Measurements from ENCODE around the gene FHL5.
"Not testable (repeated sequence)": the region's sequence is repeated elsewhere in the genome, so short reads cannot be mapped to it uniquely, and the experiment has no call there.

Gene FHL5

DNA sequence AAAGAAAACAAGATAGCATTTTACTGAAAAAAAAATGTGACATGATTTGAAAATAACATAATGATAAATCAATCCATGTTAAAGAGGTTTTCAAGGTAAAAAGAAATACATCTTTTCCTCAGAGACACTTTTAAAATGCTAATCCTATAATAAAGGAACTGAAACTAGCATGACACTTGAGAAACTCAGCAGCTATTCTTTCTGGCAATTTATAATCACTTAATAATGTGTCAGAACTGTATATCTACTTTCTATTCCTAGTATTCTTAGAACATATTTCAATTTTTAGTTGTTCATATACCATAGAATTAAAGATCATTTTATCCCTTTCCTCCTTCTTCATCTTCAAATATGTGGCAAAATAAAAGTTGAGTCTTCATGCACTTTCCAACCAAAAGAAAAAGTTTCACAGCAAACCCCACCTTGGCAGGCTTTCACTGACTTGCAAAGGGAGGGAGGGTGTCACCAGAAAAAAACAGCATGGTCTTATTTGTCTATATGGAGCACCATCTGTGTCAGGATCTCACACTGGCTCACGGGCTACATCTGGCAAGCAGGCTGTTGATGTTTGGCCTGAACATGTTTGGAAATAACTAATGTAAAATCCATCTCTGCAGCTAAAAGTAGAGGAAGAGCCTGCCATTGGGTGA is 48.5 kb downstream of the FHL5 start:
- DNase-seq, result no peak

DNA sequence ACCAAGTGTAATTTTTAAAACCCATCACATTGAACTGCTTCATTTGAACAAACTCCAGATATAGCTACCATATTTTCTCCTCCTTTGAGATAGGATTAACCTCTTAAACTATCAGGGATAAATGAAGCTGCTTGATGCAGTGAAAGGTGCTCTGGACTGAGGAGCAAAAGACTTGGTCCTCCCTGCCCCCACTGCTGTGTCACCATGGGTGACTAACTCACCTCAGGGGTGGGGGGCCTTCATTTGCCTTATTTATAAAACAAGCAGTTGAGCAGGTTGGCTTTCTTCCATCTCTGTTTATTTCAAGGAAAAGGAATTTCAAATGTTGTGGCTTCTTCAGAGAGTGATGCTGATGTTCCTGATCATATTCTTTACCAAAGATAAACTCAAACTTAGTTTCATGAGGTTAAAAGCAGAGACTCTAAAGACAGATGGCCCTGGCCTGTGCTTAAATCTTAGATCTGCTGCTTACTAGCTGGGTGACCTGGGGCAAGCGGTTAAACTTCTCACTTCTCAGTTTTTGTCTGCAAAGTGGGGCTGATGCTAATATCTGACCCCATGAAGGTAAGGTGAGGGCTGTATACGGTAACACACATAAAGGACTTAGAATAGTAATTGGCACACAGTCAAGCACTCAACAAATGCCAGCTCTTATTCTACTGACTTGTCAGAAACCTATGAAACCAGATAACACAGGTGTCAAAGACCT is 50.5 kb downstream of the FHL5 start:
- no peak for DNase-seq

DNA sequence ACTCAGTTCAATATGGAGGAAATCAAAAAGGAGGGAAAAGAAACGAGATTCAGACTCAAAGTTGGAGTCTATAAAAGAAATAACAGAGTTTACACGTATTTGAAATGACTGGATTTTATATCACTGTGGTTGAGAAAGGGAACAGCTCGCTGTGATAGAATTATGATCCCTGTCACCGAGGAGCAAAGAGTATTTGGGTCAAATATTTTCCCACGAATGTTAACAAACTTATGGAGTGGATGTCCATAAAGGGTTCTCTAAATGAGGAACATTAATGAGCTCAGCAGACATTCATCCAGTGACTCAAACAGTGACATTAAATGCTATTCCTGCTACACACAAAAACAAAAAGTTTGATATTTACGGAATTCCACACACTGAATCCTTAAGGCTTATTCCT is 57.9 kb downstream of the FHL5 start:
- no peak for DNase-seq

DNA sequence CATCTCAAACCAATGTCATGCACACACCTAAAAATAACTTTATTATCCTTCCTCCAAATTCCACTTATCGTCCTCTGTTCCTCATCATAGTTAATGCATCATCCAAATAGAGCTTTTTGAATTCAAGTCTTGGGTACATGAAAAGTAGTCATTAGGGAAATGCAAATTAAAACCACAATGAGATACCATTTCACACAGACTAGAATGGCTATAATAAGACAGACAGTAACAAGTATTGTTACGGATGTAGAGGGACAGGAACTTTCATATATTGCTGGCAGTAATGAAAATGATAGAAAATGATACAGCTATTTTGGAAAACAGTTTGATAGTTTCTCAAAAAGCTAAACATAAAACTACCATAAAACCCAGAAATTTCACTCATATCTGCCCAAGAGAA is 59.1 kb downstream of the FHL5 start:
- no peak for DNase-seq

DNA sequence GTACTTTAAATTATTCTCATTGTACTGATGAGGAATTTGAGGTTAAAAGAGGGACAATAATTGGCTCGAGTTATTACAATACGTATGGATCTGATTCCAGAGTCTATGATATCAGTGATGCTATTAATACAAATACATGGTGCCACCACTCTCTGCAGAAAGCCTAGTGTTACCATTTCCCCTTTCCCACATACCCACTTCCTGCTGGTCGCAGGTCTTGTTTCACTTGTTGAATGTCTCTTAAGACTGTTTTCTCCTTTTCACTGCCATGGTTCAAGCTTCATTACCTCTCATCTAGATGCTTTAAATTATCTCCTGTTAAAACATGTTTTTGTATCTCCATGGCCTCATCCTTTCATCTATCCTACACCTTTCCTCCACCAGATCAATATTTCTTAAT is 62.0 kb downstream of the FHL5 start:
- no peak for DNase-seq

DNA sequence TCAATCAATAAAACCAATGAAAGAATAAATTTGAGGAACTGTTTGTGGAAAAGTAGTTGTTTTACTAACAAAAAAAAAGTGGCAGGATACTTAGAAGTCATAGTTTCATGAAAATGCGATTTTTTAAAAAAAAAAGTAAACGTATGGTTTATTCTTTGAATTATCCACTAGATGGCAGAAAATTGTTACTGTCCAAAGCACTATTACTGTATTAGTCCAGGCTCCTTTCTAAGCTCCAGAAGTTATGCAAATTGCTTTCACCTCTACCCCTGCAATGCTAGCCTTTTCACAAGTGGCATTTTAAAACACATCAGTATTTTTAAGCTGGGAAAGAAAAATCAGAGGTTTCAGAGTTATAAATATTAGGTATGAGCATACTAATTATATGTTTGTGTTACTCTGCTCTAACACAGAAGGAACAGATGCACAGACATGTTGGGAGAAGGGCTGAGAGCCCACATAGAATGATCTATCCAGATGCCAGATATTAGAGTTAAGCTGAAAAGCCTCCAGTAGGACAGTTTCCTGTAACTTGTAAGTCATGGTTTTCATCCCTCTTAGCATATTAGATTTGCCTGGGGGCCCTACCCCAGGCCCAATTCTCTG is 63.9 kb downstream of the FHL5 start:
- peak; percentile 7 for DNase-seq

DNA sequence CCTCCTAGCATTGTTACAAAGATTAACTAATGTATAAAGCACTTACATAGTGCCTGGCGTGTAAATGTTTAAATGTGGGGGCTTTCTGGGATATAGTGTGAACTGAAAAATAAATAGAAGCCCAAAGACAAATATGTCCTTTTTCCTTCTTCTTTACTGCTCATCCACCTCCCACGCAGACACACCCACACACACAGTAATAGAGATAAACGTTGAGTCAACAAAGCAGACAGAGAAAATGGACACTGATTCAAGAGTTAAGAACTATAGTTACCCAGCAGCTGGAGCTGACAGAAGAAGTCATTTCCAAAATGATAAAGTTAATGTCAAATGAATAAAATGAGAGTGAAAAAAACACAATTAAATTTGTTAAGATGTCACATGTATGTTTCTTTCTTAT is 68.3 kb downstream of the FHL5 start:
- no peak for DNase-seq

DNA sequence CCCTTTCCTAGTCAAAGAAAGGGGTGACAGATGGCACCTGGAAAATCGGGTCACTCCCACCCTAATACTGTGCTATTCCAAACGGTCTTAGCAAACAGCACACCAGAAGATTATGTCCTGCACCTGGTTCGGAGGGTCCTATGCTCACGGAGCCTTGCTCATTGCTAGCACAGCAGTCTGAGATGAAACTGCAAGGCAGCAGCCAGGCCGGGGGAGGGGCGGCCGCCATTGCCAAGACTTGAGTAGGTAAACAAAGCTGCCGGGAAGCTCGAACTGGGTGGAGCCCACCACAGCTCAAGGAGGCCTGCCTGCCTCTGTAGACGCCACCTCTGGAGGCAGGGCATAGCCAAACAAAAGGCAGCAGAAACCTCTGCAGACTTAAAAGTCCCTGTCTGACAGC is 75.1 kb downstream of the FHL5 start:
- DNase-seq, result not testable (repeated sequence)

DNA sequence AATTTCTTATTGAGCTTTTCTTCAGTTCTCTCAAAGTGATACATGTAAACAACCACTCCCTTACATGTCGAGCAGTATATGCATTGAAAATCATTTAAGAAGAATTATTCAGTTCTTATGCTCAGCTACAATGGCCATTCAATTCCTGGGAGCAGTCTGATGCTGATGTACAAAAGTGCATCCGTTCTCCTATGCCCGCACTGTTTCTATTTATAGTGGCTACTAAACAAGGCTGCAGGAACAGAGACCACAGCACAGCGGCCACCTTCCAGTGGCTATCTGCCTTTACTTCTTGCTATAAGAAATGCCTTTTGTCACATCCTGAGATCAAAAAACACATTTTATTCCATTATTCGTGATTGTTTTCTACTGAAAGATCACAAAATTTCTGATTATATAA is 82.2 kb downstream of the FHL5 start:
- no peak for DNase-seq

DNA sequence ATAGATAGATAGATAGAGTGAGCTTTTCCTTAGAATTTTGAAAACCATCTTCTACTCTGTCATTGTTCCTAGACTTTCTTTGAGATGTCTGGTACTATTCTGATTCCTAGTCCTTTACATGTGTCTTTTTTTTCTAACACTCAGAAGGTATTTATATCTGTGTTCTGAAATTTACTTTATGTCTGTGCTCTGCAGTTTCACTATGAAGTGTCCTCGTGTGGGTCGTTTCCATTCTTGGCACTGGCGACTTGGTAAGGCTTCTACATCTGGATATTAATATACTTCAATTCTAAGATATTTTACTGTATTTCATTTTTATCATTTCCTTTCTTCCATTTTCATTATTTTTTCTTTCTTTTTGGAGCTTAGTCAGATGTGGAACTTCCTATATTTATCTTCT is 87.0 kb downstream of the FHL5 start:
- DNase-seq, result no peak

DNA sequence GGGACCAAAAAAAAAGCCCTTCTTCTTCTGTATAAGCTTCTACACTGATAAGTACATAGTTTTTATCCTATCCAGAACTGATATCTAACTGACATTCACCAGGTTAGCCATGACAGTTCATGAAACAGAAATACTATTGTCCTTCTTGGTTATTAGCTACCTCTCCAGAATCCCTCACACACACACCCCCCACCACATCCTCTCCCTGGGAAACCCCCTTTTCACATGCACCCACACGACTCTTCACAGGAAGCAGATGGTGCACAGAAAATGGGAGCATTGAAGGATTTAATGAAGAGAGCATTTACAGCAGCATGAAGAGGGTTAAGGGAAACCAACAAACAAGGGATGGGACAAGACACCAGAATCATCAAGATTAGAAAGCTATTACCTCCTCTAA is 88.9 kb downstream of the FHL5 start:
- DNase-seq, result no peak

DNA sequence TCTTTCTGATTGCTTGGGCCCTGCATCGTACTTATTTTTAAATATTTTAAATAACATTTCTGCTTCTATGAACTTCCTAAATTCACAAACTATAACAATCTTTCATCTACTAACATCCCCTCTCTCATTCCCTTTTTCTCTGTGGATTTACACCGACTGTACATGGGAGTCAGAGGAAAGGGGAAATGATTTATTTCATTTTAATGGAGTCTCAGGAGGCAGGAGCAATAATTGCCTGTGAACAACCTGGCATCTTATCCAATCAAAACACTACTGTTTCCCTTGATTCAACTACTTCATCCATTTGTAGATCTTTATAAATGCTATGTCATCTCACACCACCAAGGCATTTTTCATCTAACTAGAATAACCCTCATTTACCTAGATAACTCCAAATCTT is 89.6 kb downstream of the FHL5 start:
- no peak for DNase-seq

DNA sequence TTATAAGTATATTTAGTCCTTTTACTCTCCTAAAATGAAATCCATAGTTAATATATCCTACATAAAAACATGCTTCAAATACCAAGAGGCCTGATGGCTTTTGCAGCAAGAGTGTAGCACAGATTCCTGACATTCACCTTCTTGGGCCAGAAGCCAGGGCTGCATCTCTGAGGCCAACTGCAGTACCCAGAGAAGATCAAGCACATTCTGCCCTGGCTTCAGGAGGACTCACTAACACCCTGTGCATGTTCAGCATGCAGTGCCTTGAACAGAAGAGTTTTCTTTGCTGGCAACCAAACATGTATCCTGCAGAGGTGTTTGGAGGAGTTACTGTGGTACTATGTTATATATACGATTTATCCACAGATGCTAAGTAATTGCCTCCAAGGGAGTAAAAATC is 90.3 kb downstream of the FHL5 start:
- DNase-seq, result no peak

DNA sequence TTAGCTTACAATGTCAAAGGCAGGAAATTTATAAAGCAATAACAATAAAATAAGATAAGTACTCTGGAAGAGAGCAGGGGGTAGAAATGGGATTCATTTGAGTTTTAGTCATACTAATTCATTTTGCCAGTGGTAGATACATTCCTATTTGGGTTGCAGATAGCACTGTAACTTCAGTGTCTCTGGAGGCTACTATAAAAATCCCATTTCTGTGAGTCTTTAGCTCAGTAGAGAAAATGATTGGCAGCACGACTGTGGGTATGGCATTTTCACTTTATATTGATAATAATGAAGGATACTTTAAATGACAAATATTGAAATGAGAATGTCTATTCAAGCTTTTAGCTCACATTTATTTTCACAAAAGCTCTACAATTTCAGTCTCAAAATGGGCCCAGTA is 93.6 kb downstream of the FHL5 start:
- no peak for DNase-seq

DNA sequence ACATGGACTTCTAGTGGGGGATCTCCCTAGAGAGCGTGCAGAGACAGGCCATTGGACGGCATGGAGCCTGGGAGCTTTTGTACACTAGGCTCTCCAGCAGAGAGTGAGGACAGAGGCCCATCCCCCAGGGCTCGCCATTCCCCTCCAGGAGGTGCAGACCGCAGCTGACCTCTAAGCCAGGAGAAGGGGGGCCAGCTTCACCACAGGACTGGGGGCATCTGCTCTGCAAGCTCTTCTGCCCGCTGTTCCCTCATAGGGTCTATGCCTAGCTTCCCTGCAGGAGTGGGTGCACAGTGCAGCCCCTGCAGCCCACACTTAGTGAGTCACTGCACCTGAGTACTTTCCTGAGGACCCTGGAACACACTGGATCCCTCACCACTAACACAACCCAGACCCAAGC is 94.4 kb downstream of the FHL5 start:
- no peak for DNase-seq

DNA sequence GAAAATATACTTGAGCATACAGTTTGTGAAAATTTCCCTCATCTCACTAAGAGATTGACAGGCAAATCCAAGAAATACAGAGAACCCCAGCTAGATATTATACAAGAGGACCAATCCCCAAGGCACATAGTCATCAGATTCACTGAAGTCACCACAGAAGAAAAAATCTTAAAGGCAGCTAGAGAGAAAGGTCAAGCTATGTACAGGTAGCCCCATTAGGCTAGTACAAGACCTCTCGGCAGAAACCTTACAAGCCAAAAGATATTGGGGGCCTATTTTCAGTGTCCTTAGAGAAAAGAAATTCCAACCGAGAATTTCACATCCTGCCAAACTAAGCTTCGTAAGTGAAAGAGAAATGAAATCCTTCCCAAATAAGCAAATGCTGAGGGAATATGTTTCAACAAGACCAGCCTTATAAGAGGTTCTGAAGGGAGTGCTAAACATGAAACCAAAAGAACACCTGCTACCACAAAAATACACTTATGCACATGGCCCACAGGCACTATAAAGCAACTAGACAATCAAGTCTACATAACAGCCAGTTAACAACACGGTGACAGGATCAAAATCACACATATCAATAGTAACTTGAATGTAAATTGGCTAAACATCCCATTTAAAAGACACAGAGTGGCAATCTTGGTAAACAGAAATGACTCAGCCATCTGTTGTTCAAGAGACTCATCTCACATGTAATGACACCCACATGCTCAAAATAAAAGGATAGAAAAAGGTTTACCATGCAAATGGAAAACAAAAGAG is 96.3 kb downstream of the FHL5 start:
- no peak for DNase-seq
